A673 (cell line): ENCODE data around the gene PALLD. TPM values are rescaled to one million over a fixed set of nuclear protein-coding genes. Genes with fewer than 3 reads are reported as not detected.

Experiments
- BruUV-seq: library from RNA; stranded (reverse); fragments of 400-500 nt; replicated peaks from 2 replicates; lab custom pipeline; 2021; lab: Mats Ljungman, UMichigan
- CTCF ChIA-PET: fragments of 300-600 bp; sonication (Branson Sonifier 250); formaldehyde crosslinking; loops from one replicate; lab custom pipeline; 2022; ENCODE audit warnings: antibody characterized with exemption; lab: Charles Lee
- POLR2A ChIA-PET: fragments of 300-600 bp; sonication (Branson Sonifier 250); formaldehyde crosslinking; loops from one replicate; lab custom pipeline; 2022; ENCODE audit warnings: antibody characterized with exemption; ENCODE audit not compliant: low non-redundant PET; lab: Charles Lee
- DNase-seq: peaks from one replicate; pipeline ENCODE4 v3.0.0-alpha.2; 2015; ENCODE audit warnings: low spot score
- H3K27ac ChIP-seq: fragments of 200-600 bp; sonication (generic); 2 replicates; pipeline ENCODE4 v1.5.1; 2016; ENCODE audit warnings: mixed run types, low read depth, mild to moderate bottlenecking, mixed read lengths, antibody characterized with exemption, low read length; ENCODE audit not compliant: poor library complexity, severe bottlenecking
- H3K27me3 ChIP-seq: fragments of 200-600 bp; sonication (generic); replicated peaks from 2 replicates; pipeline ENCODE4 v1.6.1; 2017; ENCODE audit warnings: mixed run types, low read depth, mild to moderate bottlenecking, mixed read lengths, antibody characterized with exemption, low read length; ENCODE audit not compliant: insufficient read depth, poor library complexity
- H3K36me3 ChIP-seq: fragments of 200-600 bp; sonication (generic); 2 replicates; pipeline ENCODE4 v1.6.1; 2016; ENCODE audit warnings: mixed run types, mild to moderate bottlenecking, mixed read lengths, antibody characterized with exemption, low read length; ENCODE audit not compliant: insufficient read depth, poor library complexity, severe bottlenecking
- H3K4me1 ChIP-seq: fragments of 200-600 bp; sonication (generic); 2 replicates; pipeline ENCODE4 v1.6.1; 2017; ENCODE audit warnings: mixed run types, mild to moderate bottlenecking, mixed read lengths, antibody characterized with exemption, low read length; ENCODE audit not compliant: insufficient read depth, poor library complexity, severe bottlenecking
- H3K4me3 ChIP-seq: fragments of 200-600 bp; sonication (generic); 2 replicates; pipeline ENCODE4 v1.5.1; 2016; ENCODE audit warnings: low read depth, mixed run types, mild to moderate bottlenecking, mixed read lengths, low read length; ENCODE audit not compliant: poor library complexity, severe bottlenecking
- H3K9me3 ChIP-seq: fragments of 200-600 bp; sonication (generic); 2 replicates; pipeline ENCODE4 v1.6.1; 2016; ENCODE audit warnings: mixed run types, low read depth, mild to moderate bottlenecking, mixed read lengths, antibody characterized with exemption, low read length; ENCODE audit not compliant: poor library complexity, severe bottlenecking
- CTCF ChIP-seq: fragments of 300-800, 200-600 bp; sonication (generic); conservative IDR thresholded peaks from 2 replicates; pipeline ENCODE4 v1.5.1; 2017; ENCODE audit warnings: low read depth, mild to moderate bottlenecking, antibody characterized with exemption, low read length, moderate library complexity, mixed read lengths
- EZH2 ChIP-seq: fragments of 200-600 bp; sonication (generic); IDR thresholded peaks from 2 replicates; pipeline ENCODE4 v1.6.1; 2017; ENCODE audit warnings: borderline replicate concordance, low read depth, mild to moderate bottlenecking, mixed read lengths, antibody characterized with exemption, low read length; ENCODE audit not compliant: poor library complexity, severe bottlenecking
- intact Hi-C: fragments of 100-400 bp; cut with micrococcal nuclease; formaldehyde crosslinking; loops from one replicate; pipeline ENCODE4 v1.10.0; 2022; ENCODE audit not compliant: unreplicated experiment
- total RNA-seq: library from RNA; stranded (reverse); gene quantifications from 2 replicates; pipeline ENCODE4 v1.2.3, GENCODE V29; 2021

The PALLD gene
- total RNA-seq, 1 experiment from 2014 or later: 44.1 TPM

DNA sequence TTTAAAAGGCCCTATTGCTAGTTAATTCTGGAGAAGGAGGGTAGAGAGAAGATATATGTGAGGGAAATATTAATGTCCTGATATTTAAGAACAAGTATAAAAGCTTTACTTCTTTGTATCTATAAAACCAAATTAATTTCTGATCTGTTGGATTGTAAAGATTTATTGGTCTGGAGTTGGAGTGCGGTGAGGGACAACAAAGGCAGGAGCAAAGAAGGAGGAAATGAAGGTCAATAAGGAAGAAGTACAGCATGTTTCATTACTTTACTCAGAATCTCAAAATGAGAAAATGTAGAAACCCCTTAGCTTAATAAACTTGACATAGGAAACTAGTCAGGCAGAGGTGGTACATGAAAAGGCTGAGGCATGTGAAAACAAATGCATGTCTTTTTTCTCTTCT, 192.9 kb downstream of the PALLD start:
- peaks cover 7% of the 10 kb centered on the region for H3K4me1 ChIP-seq
- H3K27ac ChIP-seq: no peak overlapping the region
- no peak overlapping the region for H3K4me3 ChIP-seq
- ChIA-PET CTCF (no interaction called here), POLR2A (no interaction called here)
- BruUV-seq: no TSS peak
- intact Hi-C loops: no loop called here
- H3K27me3 ChIP-seq: no peaks in the 10 kb centered on the region
- TF ChIP-seq CTCF (no peak), EZH2 (no peak)
- H3K36me3 ChIP-seq: no peaks in the 10 kb centered on the region
- H3K9me3 ChIP-seq: no peaks in the 10 kb centered on the region
- DNase-seq: no peak

- TF ChIP-seq EZH2 (no peak), CTCF (no peak)
- no peaks in the 10 kb centered on the region for H3K27me3 ChIP-seq
- H3K27ac ChIP-seq: no peak overlapping the region
- no peaks in the 10 kb centered on the region for H3K36me3 ChIP-seq
- DNase-seq: no peak
- ChIA-PET CTCF (no interaction called here), POLR2A (no interaction called here)
- H3K4me1 ChIP-seq: peaks cover 7% of the 10 kb centered on the region
- no TSS peak for BruUV-seq
- intact Hi-C loops: no loop called here
- H3K9me3 ChIP-seq: no peaks in the 10 kb centered on the region
- H3K4me3 ChIP-seq: no peak overlapping the region
Measured at GRCh38 chr4:168690199-168690598, 193.3 kb downstream of the PALLD start.

DNA sequence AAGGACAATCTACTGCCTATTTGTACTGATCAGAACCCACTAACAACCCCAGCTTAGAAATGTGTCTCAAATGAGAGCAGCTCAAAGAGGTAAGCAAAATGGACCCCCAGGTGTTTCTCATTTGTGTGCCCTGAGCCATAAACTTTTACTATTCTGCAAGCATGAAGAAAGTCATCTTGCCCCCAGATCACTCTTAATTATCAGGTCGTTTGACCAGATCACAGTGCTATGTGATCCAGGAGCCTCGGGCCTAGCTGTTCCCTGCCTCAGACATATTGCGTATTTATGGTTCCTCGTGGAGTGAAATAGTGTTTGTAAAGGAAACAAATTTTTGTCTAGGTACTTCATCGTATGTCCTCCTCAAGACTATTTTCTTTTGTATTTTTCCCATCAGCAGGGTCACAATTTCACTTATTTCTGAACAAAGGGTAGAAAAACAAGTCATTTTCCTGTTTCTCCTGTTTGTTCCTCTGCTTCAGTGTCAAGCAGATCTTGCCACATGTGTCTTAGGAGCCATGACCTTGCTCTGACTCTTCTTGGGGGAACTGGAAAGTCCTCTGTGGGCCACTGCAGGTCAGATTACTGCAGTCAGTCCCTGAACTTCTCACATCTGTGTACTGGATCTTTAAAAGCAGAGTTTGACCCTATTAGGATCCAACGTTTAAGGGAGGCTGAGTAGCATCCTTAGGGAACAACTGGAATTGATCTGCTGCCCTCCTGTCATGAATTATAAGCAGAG, 194.9 kb downstream of the PALLD start:
- POLR2A ChIA-PET: no interaction called here

More for the DNA sequence above, 194.9 kb downstream of the PALLD start:
- no peak for DNase-seq
- no peak for TF ChIP-seq EZH2
- TF ChIP-seq CTCF: no peak
- Histone ChIP-seq H3K36me3 (no peaks in the 10 kb centered on the region), H3K4me3 (no peak overlapping the region), H3K27me3 (no peaks in the 10 kb centered on the region), H3K4me1 (peaks cover 7% of the 10 kb centered on the region), H3K27ac (no peak overlapping the region), H3K9me3 (no peaks in the 10 kb centered on the region)
- intact Hi-C loops: no loop called here
- CTCF ChIA-PET: no interaction called here
- BruUV-seq: no TSS peak
